Natural killer cell (primary cell): ENCODE results near the gene C1GALT1. TPM values are rescaled to one million over a fixed set of nuclear protein-coding genes. Genes with fewer than 3 reads are reported as not detected.

Experiments
- ATAC-seq, 3 donors: fragments of 150-1000 bp in 2 of 3; fragments of 200-7000 bp in 1 of 3; cut with Tn5 transposase; 1 replicate in 1 of 3; 2 replicates in 2 of 3; pipeline ENCODE4 v1.10.0; 2021; ENCODE audit warnings: mild to moderate bottlenecking in 2 of 3, moderate library complexity in 2 of 3
- DNase-seq, 2 donors: peaks; one replicate each; pipeline versions ENCODE4 v3.0.0 to v3.0.0-alpha.2; 2013 to 2021; ENCODE audit warnings: mixed read lengths in 1 of 2
- H3K27ac ChIP-seq: one replicate; pipeline ENCODE4 v1.5.1; 2013; ENCODE audit warnings: mild to moderate bottlenecking, low read length
- H3K27me3 ChIP-seq: one replicate; pipeline ENCODE4 v1.6.1; 2013; ENCODE audit warnings: low read length; ENCODE audit not compliant: control insufficient read depth, insufficient read depth
- H3K36me3 ChIP-seq: one replicate; pipeline ENCODE4 v1.6.1; 2013; ENCODE audit warnings: low read length; ENCODE audit not compliant: control insufficient read depth, insufficient read depth
- H3K4me1 ChIP-seq: one replicate; pipeline ENCODE4 v1.6.1; 2013; ENCODE audit warnings: low read length; ENCODE audit not compliant: control insufficient read depth, insufficient read depth
- H3K4me3 ChIP-seq: one replicate; pipeline ENCODE4 v1.5.1; 2013; ENCODE audit warnings: low read length
- H3K9me3 ChIP-seq: one replicate; pipeline ENCODE4 v1.6.1; 2013; ENCODE audit warnings: low read length; ENCODE audit not compliant: control insufficient read depth, insufficient read depth
- H3K27ac Mint-ChIP-seq, 2 donors: one replicate each; pipeline ENCODE4 v1.8.0; 2022; ENCODE audit warnings: mild to moderate bottlenecking in 2 of 2, mixed read lengths in 2 of 2, moderate library complexity in 1 of 2
- H3K27me3 Mint-ChIP-seq, 2 donors: one replicate each; pipeline ENCODE4 v1.8.0; 2022; ENCODE audit warnings: low read depth in 2 of 2, mixed read lengths in 2 of 2
- H3K36me3 Mint-ChIP-seq: one replicate; pipeline ENCODE4 v1.8.0; 2022; ENCODE audit warnings: mixed read lengths
- H3K4me1 Mint-ChIP-seq, 2 donors: one replicate each; pipeline ENCODE4 v1.8.0; 2022; ENCODE audit warnings: mixed read lengths in 2 of 2
- H3K4me3 Mint-ChIP-seq: one replicate; pipeline ENCODE4 v1.8.0; 2022; ENCODE audit warnings: mild to moderate bottlenecking, moderate library complexity, mixed read lengths
- H3K9me3 Mint-ChIP-seq, 2 donors: one replicate each; pipeline ENCODE4 v1.8.0; 2022; ENCODE audit warnings: mixed read lengths in 2 of 2
- CTCF ChIP-seq: fragments of 200-600 bp; IDR thresholded peaks from one replicate; pipeline ENCODE4 v1.8.0; 2022; ENCODE audit warnings: antibody characterized with exemption
- WGBS: methylation state at CpG from one replicate; pipeline ENCODE4 v1.1.7; 2013; ENCODE audit warnings: missing lambda C conversion rate; ENCODE audit not compliant: insufficient coverage; 5-methylcytosine and 5-hydroxymethylcytosine counted together
- intact Hi-C: fragments of 100-400 bp; cut with micrococcal nuclease; formaldehyde crosslinking; loops from one replicate; pipeline ENCODE4 v1.14.2; 2022
- total RNA-seq, 4 donors: library from RNA; stranded (reverse); fragments of 120-200 nt in 1 of 4; gene quantifications; one replicate each; pipeline versions ENCODE4 v1.2.3 to v1.2.4, GENCODE V29; 2013 to 2022

Gene C1GALT1
- total RNA-seq, 3 donors from 2014 or later (not counting 1 experiment from before 2014, with no cell fraction given) = 54.5 to 64.5 (median 63.7) TPM

GRCh38 chr7:7223250-7223649 lies 40.9 kb downstream of the C1GALT1 start:
- no peaks in the 10 kb centered on the region for H3K27me3 ChIP-seq
- no peaks in the 10 kb centered on the region for H3K9me3 ChIP-seq
- peaks cover 4% of the 10 kb centered on the region for H3K36me3 Mint-ChIP-seq
- 52% methylated on average over 2 of the region's 2 CpGs for WGBS
- peaks cover 9% of the 10 kb centered on the region for H3K36me3 ChIP-seq
- H3K4me1 ChIP-seq = peaks cover 7% of the 10 kb centered on the region
- H3K4me3 ChIP-seq = no peak overlapping the region
- no peaks in the 10 kb centered on the region for H3K27me3 Mint-ChIP-seq
- H3K4me3 Mint-ChIP-seq = no peak overlapping the region
- TF ChIP-seq CTCF = no peak
- intact Hi-C loops = loop anchor here (5.0 kb wide), 2 partner anchors 34 to 41 kb away; partner anchors contain the start of gene C1GALT1
- peak overlapping the region; percentile 20 to 32 for H3K27ac Mint-ChIP-seq
- ATAC-seq (no peak), DNase-seq (peak in 1 of 2 donors; percentile 10)
- H3K9me3 Mint-ChIP-seq = no peaks in the 10 kb centered on the region
- peaks cover 37 to 40% of the 10 kb centered on the region in 2 donors for H3K4me1 Mint-ChIP-seq
- no peak overlapping the region for H3K27ac ChIP-seq

- no peak for TF ChIP-seq CTCF
- no peak overlapping the region for H3K27ac ChIP-seq
- no peaks in the 10 kb centered on the region for H3K27me3 ChIP-seq
- Mint-ChIP-seq H3K4me3 (no peak overlapping the region), H3K36me3 (peaks cover 9% of the 10 kb centered on the region), H3K4me1 (peaks cover 41 to 50% of the 10 kb centered on the region in 2 donors), H3K27me3 (no peaks in the 10 kb centered on the region), H3K27ac (no peak overlapping the region), H3K9me3 (peaks cover 2 to 4% of the 10 kb centered on the region in 2 donors)
- H3K9me3 ChIP-seq = no peaks in the 10 kb centered on the region
- H3K4me1 ChIP-seq = peaks cover 7% of the 10 kb centered on the region
- DNase-seq (no peak), ATAC-seq (no peak)
- 93% methylated on average over 4 of the region's 5 CpGs for WGBS
- no peak overlapping the region for H3K4me3 ChIP-seq
- H3K36me3 ChIP-seq = peaks cover 9% of the 10 kb centered on the region
- intact Hi-C loops = no loop called here
Observed at GRCh38 chr7:7226407-7226806, 44.1 kb downstream of the C1GALT1 start.

GRCh38 chr7:7228472-7228871 lies 46.1 kb downstream of the C1GALT1 start:
- no peak overlapping the region for H3K4me3 ChIP-seq
- H3K27ac ChIP-seq = no peak overlapping the region
- Mint-ChIP-seq H3K36me3 (peaks cover 15% of the 10 kb centered on the region), H3K4me3 (no peak overlapping the region), H3K27ac (peak overlapping the region; percentile 10 to 68), H3K4me1 (peaks cover 41 to 48% of the 10 kb centered on the region in 2 donors), H3K9me3 (peaks cover 4 to 7% of the 10 kb centered on the region in 2 donors), H3K27me3 (no peaks in the 10 kb centered on the region)
- ATAC-seq = no peak
- 100% methylated on average over 1 of the region's 2 CpGs for WGBS
- intact Hi-C loops = no loop called here
- no peak for TF ChIP-seq CTCF
- H3K36me3 ChIP-seq = peaks cover 9% of the 10 kb centered on the region
- no peak for DNase-seq
- H3K4me1 ChIP-seq = no peaks in the 10 kb centered on the region
- H3K9me3 ChIP-seq = no peaks in the 10 kb centered on the region
- H3K27me3 ChIP-seq = no peaks in the 10 kb centered on the region

- ATAC-seq (no peak), DNase-seq (no peak)
- no peaks in the 10 kb centered on the region for H3K9me3 ChIP-seq
- Mint-ChIP-seq H3K9me3 (peaks cover 4 to 7% of the 10 kb centered on the region in 2 donors), H3K36me3 (peaks cover 15% of the 10 kb centered on the region), H3K27me3 (no peaks in the 10 kb centered on the region), H3K4me1 (peaks cover 39 to 48% of the 10 kb centered on the region in 2 donors), H3K27ac (peak overlapping the region; percentile 68 to 70), H3K4me3 (no peak overlapping the region)
- TF ChIP-seq CTCF = no peak
- intact Hi-C loops = no loop called here
- peaks cover 9% of the 10 kb centered on the region for H3K36me3 ChIP-seq
- no peaks in the 10 kb centered on the region for H3K27me3 ChIP-seq
- H3K27ac ChIP-seq = no peak overlapping the region
- 100% methylated on average over 1 of the region's 1 CpG for WGBS
- no peak overlapping the region for H3K4me3 ChIP-seq
- no peaks in the 10 kb centered on the region for H3K4me1 ChIP-seq
Observed at GRCh38 chr7:7228967-7229366, 46.6 kb downstream of the C1GALT1 start.
